ENCODE measurements around the gene TRPM1. TPM values are rescaled to one million over a fixed set of nuclear protein-coding genes. Genes with fewer than 3 reads are reported as not detected.

Gene TRPM1
- total RNA-seq, 1 experiment from 2014 or later: 0.77 TPM

DNA sequence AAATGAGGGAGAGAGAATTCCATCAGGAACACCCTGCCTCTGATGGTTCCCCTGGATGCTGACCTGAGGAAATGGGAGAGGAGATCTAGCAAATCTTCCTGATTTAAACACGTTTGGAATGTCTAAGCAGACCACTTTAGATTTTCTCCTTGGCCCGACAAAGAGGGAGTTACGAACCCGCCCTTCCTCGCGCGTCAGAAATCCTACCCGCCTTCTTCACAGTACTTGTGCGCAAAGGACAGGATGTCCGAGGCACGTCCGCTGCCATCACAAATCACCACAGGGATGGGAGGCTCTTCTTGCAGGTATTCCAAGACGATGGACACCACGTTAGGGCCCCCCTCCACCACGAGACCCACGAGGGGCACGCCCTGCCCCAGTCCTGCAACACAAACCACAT lies 38.6 kb downstream of the TRPM1 start:
- Mint-ChIP-seq H3K4me1 (peaks cover 22% of the 10 kb centered on the region), H3K36me3 (peaks cover under 1% of the 10 kb centered on the region; the same call in 1 of the 2 replicates), H3K27me3 (ENCODE audit: low read depth) (no peaks in the 10 kb centered on the region), H3K27ac (no peak overlapping the region), H3K4me3 (no peak overlapping the region), H3K9me3 (peaks cover 12% of the 10 kb centered on the region)
- POLR2A ChIA-PET: no interaction called here
- no peak for TF ChIP-seq GRHL2 (CRISPR knock-in tag; IDR thresholded peaks at IDR 0.05; ENCODE audit: insufficient replicate concordance, severe bottlenecking)
- DNase-seq (ENCODE audit: low spot score) (no peak), ATAC-seq (no peak)
- CTCF ChIA-PET: no interaction called here

DNA sequence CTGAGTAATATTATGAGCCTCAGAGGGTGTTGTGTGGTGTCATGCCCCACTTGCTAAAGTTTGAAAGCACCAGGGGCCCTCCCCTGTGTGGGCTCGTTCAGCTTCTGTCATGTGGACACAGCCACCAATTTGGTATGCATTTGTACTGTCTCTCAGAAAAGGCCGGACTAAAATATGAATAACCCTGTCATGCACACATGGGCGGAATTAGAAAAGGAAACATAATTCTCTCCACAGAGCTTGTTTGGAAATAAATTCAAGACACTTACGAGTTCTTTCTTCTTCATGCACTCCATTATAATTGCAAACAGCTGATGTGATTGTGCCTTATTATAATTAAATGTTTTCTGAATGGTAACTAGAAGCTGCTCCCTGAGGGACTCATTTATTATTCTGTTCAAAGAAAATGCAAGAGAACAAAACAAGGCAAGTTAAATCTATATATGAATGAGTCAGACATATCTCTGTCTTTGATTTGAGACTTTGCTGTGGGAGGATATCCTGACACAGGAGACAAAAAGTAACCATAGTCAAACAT lies 39.1 kb downstream of the TRPM1 start:
- H3K27ac Mint-ChIP-seq: no peak overlapping the region
- ATAC-seq (no peak), DNase-seq (ENCODE audit: low spot score) (no peak)
- H3K36me3 Mint-ChIP-seq: peaks cover 2% of the 10 kb centered on the region; the same call in 1 of the 2 replicates
- TF ChIP-seq, protein P1, sequence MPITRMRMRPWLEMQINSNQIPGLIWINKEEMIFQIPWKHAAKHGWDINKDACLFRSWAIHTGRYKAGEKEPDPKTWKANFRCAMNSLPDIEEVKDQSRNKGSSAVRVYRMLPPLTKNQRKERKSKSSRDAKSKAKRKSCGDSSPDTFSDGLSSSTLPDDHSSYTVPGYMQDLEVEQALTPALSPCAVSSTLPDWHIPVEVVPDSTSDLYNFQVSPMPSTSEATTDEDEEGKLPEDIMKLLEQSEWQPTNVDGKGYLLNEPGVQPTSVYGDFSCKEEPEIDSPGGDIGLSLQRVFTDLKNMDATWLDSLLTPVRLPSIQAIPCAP (CRISPR knock-in tag; IDR thresholded peaks at IDR 0.05): no peak
- H3K9me3 Mint-ChIP-seq: peaks cover 16% of the 10 kb centered on the region
- peaks cover 22% of the 10 kb centered on the region for H3K4me1 Mint-ChIP-seq
- no peaks in the 10 kb centered on the region for H3K27me3 Mint-ChIP-seq (ENCODE audit: low read depth)
- no peak overlapping the region for H3K4me3 Mint-ChIP-seq
- POLR2A ChIA-PET: no interaction called here
- CTCF ChIA-PET: no interaction called here

DNA sequence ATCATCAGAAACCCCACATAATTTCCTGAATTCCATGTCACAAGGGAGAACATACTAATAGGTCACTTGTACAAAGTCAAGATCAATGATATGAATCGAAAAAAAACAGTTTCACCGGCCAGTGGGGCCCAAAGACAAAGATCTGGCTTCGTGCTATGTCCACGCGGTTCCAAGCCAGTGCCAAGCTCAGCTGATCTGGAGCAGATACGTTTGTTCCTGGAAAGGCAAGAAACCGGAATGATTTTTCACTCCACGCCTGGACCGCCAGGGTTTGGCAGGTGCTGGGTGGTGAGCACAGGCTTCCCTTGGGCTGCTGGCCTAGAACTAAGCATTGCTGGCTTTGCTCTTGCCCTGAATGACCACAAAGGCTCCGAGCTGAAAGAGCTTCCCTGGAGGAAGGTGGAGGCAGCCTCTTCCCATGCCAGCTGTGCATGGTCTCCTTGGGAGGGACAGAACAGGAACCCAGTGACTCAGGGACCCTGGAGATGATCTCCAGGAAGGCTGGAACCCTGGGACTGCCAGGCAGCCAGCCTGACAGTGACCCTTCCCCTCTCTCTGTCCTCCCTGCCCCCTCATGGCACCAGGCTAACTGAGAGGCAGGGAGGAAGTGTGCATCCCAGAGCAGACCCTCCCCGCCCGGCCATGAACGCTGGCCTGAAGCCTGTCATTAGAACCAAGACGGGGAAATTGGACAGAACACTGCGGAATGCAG lies 40.9 kb downstream of the TRPM1 start:
- CTCF ChIA-PET: no interaction called here
- TF ChIP-seq, protein P2, sequence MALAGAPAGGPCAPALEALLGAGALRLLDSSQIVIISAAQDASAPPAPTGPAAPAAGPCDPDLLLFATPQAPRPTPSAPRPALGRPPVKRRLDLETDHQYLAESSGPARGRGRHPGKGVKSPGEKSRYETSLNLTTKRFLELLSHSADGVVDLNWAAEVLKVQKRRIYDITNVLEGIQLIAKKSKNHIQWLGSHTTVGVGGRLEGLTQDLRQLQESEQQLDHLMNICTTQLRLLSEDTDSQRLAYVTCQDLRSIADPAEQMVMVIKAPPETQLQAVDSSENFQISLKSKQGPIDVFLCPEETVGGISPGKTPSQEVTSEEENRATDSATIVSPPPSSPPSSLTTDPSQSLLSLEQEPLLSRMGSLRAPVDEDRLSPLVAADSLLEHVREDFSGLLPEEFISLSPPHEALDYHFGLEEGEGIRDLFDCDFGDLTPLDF (CRISPR knock-in tag; IDR thresholded peaks at IDR 0.05): no peak
- TF ChIP-seq TEAD4 (CRISPR knock-in tag; IDR thresholded peaks at IDR 0.05) (no peak), FOXP1 (CRISPR knock-in tag; IDR thresholded peaks at IDR 0.05; ENCODE audit: borderline replicate concordance) (no peak), NR2C2 (CRISPR knock-in tag; IDR thresholded peaks at IDR 0.05) (no peak), JUN (CRISPR knock-in tag; IDR thresholded peaks at IDR 0.05) (no peak), GRHL2 (CRISPR knock-in tag; IDR thresholded peaks at IDR 0.05; ENCODE audit: insufficient replicate concordance, severe bottlenecking) (no peak), EMX1 (CRISPR knock-in tag; IDR thresholded peaks at IDR 0.05) (no peak)
- TF ChIP-seq, protein P3, sequence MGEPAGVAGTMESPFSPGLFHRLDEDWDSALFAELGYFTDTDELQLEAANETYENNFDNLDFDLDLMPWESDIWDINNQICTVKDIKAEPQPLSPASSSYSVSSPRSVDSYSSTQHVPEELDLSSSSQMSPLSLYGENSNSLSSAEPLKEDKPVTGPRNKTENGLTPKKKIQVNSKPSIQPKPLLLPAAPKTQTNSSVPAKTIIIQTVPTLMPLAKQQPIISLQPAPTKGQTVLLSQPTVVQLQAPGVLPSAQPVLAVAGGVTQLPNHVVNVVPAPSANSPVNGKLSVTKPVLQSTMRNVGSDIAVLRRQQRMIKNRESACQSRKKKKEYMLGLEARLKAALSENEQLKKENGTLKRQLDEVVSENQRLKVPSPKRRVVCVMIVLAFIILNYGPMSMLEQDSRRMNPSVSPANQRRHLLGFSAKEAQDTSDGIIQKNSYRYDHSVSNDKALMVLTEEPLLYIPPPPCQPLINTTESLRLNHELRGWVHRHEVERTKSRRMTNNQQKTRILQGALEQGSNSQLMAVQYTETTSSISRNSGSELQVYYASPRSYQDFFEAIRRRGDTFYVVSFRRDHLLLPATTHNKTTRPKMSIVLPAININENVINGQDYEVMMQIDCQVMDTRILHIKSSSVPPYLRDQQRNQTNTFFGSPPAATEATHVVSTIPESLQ (CRISPR knock-in tag; IDR thresholded peaks at IDR 0.05): no peak
- TF ChIP-seq, protein P4, sequence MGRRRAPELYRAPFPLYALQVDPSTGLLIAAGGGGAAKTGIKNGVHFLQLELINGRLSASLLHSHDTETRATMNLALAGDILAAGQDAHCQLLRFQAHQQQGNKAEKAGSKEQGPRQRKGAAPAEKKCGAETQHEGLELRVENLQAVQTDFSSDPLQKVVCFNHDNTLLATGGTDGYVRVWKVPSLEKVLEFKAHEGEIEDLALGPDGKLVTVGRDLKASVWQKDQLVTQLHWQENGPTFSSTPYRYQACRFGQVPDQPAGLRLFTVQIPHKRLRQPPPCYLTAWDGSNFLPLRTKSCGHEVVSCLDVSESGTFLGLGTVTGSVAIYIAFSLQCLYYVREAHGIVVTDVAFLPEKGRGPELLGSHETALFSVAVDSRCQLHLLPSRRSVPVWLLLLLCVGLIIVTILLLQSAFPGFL (CRISPR knock-in tag; IDR thresholded peaks at IDR 0.05; ENCODE audit: borderline replicate concordance): no peak
- TF ChIP-seq, protein P5, sequence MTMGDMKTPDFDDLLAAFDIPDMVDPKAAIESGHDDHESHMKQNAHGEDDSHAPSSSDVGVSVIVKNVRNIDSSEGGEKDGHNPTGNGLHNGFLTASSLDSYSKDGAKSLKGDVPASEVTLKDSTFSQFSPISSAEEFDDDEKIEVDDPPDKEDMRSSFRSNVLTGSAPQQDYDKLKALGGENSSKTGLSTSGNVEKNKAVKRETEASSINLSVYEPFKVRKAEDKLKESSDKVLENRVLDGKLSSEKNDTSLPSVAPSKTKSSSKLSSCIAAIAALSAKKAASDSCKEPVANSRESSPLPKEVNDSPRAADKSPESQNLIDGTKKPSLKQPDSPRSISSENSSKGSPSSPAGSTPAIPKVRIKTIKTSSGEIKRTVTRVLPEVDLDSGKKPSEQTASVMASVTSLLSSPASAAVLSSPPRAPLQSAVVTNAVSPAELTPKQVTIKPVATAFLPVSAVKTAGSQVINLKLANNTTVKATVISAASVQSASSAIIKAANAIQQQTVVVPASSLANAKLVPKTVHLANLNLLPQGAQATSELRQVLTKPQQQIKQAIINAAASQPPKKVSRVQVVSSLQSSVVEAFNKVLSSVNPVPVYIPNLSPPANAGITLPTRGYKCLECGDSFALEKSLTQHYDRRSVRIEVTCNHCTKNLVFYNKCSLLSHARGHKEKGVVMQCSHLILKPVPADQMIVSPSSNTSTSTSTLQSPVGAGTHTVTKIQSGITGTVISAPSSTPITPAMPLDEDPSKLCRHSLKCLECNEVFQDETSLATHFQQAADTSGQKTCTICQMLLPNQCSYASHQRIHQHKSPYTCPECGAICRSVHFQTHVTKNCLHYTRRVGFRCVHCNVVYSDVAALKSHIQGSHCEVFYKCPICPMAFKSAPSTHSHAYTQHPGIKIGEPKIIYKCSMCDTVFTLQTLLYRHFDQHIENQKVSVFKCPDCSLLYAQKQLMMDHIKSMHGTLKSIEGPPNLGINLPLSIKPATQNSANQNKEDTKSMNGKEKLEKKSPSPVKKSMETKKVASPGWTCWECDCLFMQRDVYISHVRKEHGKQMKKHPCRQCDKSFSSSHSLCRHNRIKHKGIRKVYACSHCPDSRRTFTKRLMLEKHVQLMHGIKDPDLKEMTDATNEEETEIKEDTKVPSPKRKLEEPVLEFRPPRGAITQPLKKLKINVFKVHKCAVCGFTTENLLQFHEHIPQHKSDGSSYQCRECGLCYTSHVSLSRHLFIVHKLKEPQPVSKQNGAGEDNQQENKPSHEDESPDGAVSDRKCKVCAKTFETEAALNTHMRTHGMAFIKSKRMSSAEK (CRISPR knock-in tag; IDR thresholded peaks at IDR 0.05; ENCODE audit: borderline replicate concordance): no peak
- TF ChIP-seq, protein P6, sequence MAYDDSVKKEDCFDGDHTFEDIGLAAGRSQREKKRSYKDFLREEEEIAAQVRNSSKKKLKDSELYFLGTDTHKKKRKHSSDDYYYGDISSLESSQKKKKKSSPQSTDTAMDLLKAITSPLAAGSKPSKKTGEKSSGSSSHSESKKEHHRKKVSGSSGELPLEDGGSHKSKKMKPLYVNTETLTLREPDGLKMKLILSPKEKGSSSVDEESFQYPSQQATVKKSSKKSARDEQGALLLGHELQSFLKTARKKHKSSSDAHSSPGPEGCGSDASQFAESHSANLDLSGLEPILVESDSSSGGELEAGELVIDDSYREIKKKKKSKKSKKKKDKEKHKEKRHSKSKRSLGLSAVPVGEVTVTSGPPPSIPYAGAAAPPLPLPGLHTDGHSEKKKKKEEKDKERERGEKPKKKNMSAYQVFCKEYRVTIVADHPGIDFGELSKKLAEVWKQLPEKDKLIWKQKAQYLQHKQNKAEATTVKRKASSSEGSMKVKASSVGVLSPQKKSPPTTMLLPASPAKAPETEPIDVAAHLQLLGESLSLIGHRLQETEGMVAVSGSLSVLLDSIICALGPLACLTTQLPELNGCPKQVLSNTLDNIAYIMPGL (CRISPR knock-in tag; IDR thresholded peaks at IDR 0.05): no peak
- TF ChIP-seq, protein P7, sequence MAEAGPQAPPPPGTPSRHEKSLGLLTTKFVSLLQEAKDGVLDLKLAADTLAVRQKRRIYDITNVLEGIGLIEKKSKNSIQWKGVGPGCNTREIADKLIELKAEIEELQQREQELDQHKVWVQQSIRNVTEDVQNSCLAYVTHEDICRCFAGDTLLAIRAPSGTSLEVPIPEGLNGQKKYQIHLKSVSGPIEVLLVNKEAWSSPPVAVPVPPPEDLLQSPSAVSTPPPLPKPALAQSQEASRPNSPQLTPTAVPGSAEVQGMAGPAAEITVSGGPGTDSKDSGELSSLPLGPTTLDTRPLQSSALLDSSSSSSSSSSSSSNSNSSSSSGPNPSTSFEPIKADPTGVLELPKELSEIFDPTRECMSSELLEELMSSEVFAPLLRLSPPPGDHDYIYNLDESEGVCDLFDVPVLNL (CRISPR knock-in tag; IDR thresholded peaks at IDR 0.05; ENCODE audit: borderline replicate concordance, low read depth): no peak
- TF ChIP-seq, protein P8, sequence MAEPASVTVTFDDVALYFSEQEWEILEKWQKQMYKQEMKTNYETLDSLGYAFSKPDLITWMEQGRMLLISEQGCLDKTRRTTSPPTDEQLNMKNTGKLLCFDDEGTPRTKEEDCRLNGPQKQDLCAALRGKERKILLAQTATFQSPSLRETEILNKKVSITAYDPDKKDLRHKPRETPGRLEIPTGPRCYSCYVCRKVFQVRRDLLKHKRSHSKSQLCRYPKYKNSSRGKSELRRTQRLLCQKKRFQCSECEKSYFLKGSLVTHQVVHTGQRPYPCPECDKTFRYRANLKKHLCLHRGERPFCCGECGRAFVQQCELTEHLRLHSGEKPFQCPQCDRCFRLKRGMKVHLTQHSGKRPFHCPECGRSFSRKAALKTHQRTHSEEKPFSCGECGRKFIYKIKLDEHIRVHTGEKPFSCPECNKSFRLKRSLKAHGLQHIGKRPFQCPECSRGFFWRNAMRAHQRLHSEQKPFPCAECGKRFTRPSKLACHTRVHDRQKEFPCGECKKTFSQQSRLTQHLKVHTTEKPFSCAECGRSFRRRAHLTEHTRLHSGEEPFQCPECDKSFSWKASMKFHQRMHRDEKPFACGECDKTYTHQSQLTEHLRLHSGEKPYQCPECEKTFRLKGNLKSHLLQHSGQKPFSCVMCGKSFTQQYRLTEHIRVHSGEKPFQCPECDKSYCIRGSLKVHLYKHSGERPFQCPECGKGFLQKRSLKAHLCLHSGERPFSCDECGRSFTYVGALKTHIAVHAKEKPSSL (CRISPR knock-in tag; conservative IDR thresholded peaks at IDR 0.05): no peak

More for the DNA sequence above, 40.9 kb downstream of the TRPM1 start:
- DNase-seq (ENCODE audit: low spot score) (no peak), ATAC-seq (no peak)
- peaks cover 23% of the 10 kb centered on the region for H3K9me3 Mint-ChIP-seq
- POLR2A ChIA-PET: no interaction called here
- no peaks in the 10 kb centered on the region; the same call in 1 of the 2 replicates for H3K27me3 Mint-ChIP-seq (ENCODE audit: low read depth)
- H3K4me3 Mint-ChIP-seq: no peak overlapping the region
- H3K36me3 Mint-ChIP-seq: peaks cover 8% of the 10 kb centered on the region
- H3K27ac Mint-ChIP-seq: no peak overlapping the region
- H3K4me1 Mint-ChIP-seq: peaks cover 20% of the 10 kb centered on the region

Data from WTC11 (cell line).